Measurements from ENCODE around the gene PPP3CA.

Gene PPP3CA

DNA sequence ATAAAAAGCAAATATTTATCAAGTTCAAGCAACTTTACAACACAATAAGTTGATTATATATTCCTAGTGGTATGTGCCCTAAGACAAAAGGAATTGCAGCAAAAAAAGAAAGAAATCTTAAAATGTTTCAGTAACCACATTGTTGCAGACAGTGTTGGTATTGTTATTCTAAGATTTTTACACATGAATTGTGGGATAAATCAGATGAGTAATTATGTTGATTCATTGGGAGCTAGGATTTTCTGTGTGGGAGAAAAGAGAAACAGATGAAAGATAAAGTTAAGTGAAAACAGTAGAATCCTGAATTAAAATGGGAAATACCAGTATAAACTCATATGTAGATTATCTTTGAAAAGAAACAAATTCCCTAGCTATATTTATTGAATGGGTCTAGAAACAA is 362.4 kb downstream of the PPP3CA start:
- DNase-seq, result no peak

DNA sequence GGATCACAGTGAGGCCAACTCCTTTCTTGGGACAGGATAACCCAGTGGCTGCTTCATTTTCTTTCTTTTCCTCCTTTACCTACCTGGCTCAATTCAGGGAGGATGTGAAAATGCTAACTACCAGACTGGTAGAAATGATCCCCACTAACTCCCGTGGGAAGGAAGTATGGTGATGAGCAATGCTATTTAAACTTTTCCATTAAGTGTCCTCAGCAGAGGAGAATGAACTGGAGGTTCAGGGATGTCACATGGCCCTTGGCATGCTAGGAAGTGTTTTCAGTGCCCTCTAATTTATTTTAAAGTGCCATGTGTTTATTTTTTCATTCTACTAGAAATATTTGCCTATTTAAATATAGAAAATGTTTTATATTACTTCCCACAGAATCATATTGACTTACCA is 363.9 kb downstream of the PPP3CA start:
- peak; percentile 7 for DNase-seq

DNA sequence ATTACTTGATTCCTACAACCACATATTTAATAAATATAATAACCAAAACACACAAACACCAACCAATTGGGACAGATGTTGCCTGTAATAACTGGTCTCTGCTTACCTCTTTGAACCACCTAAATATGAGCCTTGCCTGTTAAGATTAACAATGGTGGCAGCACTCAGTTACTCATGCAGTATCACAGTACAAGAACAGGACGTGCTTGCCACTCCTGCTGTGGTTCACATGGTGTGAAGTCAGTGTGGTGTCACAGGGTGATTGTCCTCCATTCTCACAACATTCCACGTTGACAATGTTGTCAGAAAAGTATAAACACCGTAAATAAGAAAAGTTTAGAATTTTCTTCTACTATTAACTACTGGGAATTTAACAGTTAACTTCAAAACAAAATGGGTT is 365.0 kb downstream of the PPP3CA start:
- DNase-seq, result no peak

GRCh38 chr4:100981447-100982204 is 365.7 kb downstream of the PPP3CA start:
- DNase-seq, result no peak

DNA sequence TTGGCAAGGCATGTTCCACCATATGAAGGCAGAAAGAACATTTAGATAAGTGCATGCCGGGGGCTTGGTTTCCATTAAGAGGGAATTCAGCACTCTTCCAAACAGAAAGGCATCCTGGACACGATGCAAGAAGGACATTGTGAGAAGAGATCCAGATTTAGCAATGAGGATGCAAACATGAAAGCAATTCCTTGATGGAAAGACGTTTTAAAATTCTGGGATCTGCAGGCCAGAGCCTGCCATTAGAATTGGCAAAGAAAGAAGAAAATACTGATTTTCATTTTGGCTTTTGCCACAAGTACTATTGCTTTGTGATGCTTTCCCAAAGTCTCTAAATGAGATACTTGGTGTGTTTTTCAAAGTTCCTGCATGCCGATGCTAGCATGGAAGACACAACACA is 367.6 kb downstream of the PPP3CA start:
- no peak for DNase-seq

DNA sequence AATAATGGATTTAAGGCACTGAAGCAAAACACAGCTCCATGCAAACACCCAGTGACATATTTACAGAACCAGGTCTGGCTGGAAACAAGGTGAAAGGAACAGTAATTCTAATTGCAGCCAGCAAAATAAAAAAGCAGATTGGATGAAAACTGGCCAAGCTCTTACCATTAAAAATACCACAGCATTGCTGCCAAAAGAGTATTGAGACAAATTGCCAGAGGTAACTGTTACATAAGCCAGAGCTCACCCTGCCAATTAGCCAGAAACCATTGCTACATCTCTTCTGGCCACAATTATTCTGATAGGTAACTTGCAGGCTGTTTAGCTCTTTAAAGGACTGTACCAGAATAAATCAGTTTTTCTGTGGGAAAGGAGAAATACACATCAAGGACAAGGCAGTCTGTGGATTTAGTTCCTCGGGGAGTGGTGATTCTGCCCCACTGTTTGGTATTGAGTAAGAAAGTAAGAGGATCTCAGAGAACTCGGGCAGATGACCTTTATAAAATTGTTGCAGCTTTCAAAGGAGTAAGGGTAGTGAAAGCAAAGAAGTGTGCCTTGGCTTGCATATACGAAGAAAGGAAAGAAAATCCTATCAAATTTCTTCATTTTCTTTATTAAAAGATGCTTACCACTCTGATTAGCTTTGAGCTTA is 369.5 kb downstream of the PPP3CA start:
- DNase-seq, result no peak

GRCh38 chr4:100977274-100977673 is 370.1 kb downstream of the PPP3CA start:
- DNase-seq, result no peak
